Panc1 (cell line): ENCODE measurements around the gene DUSP21. TPM values are rescaled to one million over a fixed set of nuclear protein-coding genes. Genes with fewer than 3 reads are reported as not detected.

Experiments
- ATAC-seq: fragments of 200-7000 bp; cut with Tn5 transposase; 2 replicates; pipeline ENCODE4 v1.9.1; 2020; ENCODE audit warnings: mild to moderate bottlenecking, moderate library complexity
- BruUV-seq: library from RNA; stranded (reverse); fragments of 400-500 nt; replicated peaks from 2 replicates; lab custom pipeline; 2021; lab: Mats Ljungman, UMichigan
- CTCF ChIA-PET: fragments of 300-600 bp; sonication (Branson Sonifier 250); formaldehyde crosslinking; loops from one replicate; lab custom pipeline; 2022; ENCODE audit warnings: antibody characterized with exemption; lab: Charles Lee
- POLR2A ChIA-PET: fragments of 300-600 bp; sonication (Branson Sonifier 250); formaldehyde crosslinking; loops from one replicate; lab custom pipeline; 2022; ENCODE audit warnings: antibody characterized with exemption; lab: Charles Lee
- DNase-seq: peaks from one replicate; pipeline ENCODE4 v3.0.0-alpha.2; 2010; ENCODE audit warnings: low read depth, low spot score
- H3K27ac ChIP-seq: 2 replicates; pipeline ENCODE4 v1.5.1; 2011; ENCODE audit warnings: mild to moderate bottlenecking, low read length, inconsistent platforms
- H3K27me3 ChIP-seq: fragments of 200-500 bp; sonication (Bioruptor generic); 2 replicates; pipeline ENCODE4 v1.6.0; 2014; ENCODE audit warnings: low read length, inconsistent platforms; ENCODE audit not compliant: control insufficient read depth, insufficient read depth
- H3K36me3 ChIP-seq: fragments of 200-500 bp; sonication (Bioruptor generic); 2 replicates; pipeline ENCODE4 v1.5.1; 2014; ENCODE audit warnings: inconsistent platforms, mild to moderate bottlenecking, low read length, moderate library complexity; ENCODE audit not compliant: control insufficient read depth, insufficient read depth
- H3K4me1 ChIP-seq: 2 replicates; pipeline ENCODE4 v1.5.1; 2011; ENCODE audit warnings: inconsistent platforms, mild to moderate bottlenecking, low read length, moderate library complexity; ENCODE audit not compliant: control insufficient read depth, insufficient read depth
- H3K4me3 ChIP-seq, 2 experiments: 2 replicates each; pipeline ENCODE4 v1.5.1; 2011 to 2012; ENCODE audit warnings: low read depth in 2 of 2, low read length in 2 of 2, mild to moderate bottlenecking in 2 of 2, inconsistent platforms in 1 of 2, moderate library complexity in 1 of 2
- H3K9me3 ChIP-seq: fragments of 200-500 bp; sonication (Bioruptor generic); 2 replicates; pipeline ENCODE4 v1.5.1; 2014; ENCODE audit warnings: low read depth, mild to moderate bottlenecking, inconsistent platforms, low read length, moderate library complexity; ENCODE audit not compliant: control insufficient read depth, insufficient read depth
- POLR2AphosphoS5 ChIP-seq: IDR thresholded peaks from 2 replicates; pipeline ENCODE4 v1.6.1; 2012; ENCODE audit warnings: mild to moderate bottlenecking, low read depth, low read length, moderate library complexity
- SIN3A ChIP-seq: IDR thresholded peaks from 2 replicates; pipeline ENCODE4 v1.6.1; 2012; ENCODE audit warnings: low read depth, mild to moderate bottlenecking, low read length, moderate library complexity, borderline replicate concordance; ENCODE audit not compliant: insufficient read depth
- TCF7L2 ChIP-seq: IDR thresholded peaks from 2 replicates; pipeline ENCODE4 v1.6.1; 2011; ENCODE audit warnings: mild to moderate bottlenecking, low read depth, low read length, inconsistent platforms
- in situ Hi-C: cut with HindIII; loops from 2 replicates; pipeline ENCODE4 v1.10.0; 2016; ENCODE audit warnings: low sequenced_read_pairs, low pct_unique_long_range_greater_than_20kb
- intact Hi-C: fragments of 100-400 bp; cut with micrococcal nuclease; formaldehyde crosslinking; loops from one replicate; pipeline ENCODE4 v1.10.0; 2022; ENCODE audit not compliant: unreplicated experiment
- total RNA-seq: library from RNA; stranded (reverse); gene quantifications from one replicate; pipeline ENCODE4 v1.2.1, GENCODE V29; 2021; ENCODE audit not compliant: unreplicated experiment
- TF ChIP-seq, protein P1 (sequence below), 2 experiments: IDR thresholded peaks; 2 replicates each; pipeline ENCODE4 v1.6.1; 2011 to 2012; ENCODE audit warnings: low read depth in 2 of 2, control low read depth in 1 of 2, low read length in 1 of 2, mild to moderate bottlenecking in 1 of 2, moderate library complexity in 1 of 2; ENCODE audit not compliant: insufficient read depth in 1 of 2
- TF ChIP-seq, protein P2 (sequence below): fragments of 450-650 bp; IDR thresholded peaks from 2 replicates; pipeline ENCODE4 v1.5.1; 2017; ENCODE audit warnings: mild to moderate bottlenecking

The DUSP21 gene
- total RNA-seq, 1 experiment from 2014 or later = not detected

DNA sequence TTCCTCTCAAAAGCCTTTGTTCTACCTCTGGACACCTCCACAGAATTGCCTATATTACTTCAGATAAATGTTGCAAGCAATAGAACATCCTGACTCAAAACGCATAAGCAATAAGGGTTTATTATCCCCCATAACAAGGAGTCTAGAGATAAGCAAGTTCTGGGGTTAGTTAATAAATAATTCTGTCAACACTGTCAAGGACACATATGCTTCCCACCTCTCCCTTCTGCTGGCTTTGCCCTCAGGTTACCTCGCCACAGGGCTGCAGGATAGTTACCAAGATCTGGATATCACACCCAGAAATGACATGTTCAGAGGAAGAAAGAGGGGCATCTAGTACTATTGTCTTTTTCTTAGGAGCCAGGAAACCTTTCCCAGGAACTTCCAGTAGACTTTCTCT, 14.0 kb upstream of the DUSP21 start:
- ATAC-seq = no peak
- CTCF ChIA-PET = no interaction called here
- TF ChIP-seq, protein P1, sequence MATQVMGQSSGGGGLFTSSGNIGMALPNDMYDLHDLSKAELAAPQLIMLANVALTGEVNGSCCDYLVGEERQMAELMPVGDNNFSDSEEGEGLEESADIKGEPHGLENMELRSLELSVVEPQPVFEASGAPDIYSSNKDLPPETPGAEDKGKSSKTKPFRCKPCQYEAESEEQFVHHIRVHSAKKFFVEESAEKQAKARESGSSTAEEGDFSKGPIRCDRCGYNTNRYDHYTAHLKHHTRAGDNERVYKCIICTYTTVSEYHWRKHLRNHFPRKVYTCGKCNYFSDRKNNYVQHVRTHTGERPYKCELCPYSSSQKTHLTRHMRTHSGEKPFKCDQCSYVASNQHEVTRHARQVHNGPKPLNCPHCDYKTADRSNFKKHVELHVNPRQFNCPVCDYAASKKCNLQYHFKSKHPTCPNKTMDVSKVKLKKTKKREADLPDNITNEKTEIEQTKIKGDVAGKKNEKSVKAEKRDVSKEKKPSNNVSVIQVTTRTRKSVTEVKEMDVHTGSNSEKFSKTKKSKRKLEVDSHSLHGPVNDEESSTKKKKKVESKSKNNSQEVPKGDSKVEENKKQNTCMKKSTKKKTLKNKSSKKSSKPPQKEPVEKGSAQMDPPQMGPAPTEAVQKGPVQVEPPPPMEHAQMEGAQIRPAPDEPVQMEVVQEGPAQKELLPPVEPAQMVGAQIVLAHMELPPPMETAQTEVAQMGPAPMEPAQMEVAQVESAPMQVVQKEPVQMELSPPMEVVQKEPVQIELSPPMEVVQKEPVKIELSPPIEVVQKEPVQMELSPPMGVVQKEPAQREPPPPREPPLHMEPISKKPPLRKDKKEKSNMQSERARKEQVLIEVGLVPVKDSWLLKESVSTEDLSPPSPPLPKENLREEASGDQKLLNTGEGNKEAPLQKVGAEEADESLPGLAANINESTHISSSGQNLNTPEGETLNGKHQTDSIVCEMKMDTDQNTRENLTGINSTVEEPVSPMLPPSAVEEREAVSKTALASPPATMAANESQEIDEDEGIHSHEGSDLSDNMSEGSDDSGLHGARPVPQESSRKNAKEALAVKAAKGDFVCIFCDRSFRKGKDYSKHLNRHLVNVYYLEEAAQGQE (IDR thresholded peaks at IDR 0.05; ENCODE audit: insufficient read depth in 1 of 2, low read depth in 2 of 2, low read length in 1 of 2) = no peak
- no peak for TF ChIP-seq POLR2AphosphoS5
- no peak for TF ChIP-seq TCF7L2
- no peak for TF ChIP-seq SIN3A
- TF ChIP-seq, protein P2, sequence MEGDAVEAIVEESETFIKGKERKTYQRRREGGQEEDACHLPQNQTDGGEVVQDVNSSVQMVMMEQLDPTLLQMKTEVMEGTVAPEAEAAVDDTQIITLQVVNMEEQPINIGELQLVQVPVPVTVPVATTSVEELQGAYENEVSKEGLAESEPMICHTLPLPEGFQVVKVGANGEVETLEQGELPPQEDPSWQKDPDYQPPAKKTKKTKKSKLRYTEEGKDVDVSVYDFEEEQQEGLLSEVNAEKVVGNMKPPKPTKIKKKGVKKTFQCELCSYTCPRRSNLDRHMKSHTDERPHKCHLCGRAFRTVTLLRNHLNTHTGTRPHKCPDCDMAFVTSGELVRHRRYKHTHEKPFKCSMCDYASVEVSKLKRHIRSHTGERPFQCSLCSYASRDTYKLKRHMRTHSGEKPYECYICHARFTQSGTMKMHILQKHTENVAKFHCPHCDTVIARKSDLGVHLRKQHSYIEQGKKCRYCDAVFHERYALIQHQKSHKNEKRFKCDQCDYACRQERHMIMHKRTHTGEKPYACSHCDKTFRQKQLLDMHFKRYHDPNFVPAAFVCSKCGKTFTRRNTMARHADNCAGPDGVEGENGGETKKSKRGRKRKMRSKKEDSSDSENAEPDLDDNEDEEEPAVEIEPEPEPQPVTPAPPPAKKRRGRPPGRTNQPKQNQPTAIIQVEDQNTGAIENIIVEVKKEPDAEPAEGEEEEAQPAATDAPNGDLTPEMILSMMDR = no peak
- intact Hi-C loops (no loop called here), in situ Hi-C loops (no loop called here)
- Histone ChIP-seq H3K27ac (no peak overlapping the region), H3K27me3 (no peaks in the 10 kb centered on the region), H3K4me1 (no peaks in the 10 kb centered on the region), H3K36me3 (no peaks in the 10 kb centered on the region), H3K4me3 (no peak overlapping the region), H3K9me3 (no peaks in the 10 kb centered on the region)
- BruUV-seq = no TSS peak
- POLR2A ChIA-PET = no interaction called here
- DNase-seq = no peak

DNA sequence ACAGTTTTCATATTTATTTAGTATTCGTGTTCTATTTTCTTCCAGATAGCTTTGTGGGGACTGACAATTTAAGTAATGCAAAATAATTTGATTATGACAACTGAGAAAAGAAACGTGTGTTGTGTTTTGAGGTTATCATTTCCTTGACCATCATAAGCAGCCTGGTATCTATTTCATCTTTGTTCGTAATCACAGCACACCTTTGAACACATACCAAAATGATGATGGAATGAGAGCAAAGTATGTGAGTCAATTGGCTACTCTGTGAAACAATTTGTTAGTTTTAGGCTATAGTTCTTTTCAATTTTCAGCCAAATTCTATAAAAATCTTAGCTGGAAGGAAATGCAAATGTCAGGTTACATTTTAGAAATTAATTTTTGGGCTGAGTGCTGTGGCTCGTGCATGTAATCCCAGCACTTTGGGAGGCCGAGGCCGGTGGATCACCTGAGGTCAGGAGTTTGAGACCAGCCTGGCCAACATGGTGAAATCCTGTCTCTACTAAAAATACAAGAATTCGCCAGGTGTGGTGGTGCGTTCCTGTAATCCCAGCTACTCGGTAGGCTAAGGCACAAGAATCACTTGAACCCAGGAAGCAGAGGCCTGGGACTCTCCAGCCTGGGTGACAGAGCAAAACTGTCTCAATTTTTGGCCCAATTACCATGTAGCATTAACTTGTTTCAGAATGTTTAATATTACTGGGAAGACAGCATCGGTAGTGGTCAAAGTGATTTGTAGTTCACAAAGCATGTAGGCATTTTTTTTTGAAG, 1.1 kb upstream of the DUSP21 start:
- no peaks in the 10 kb centered on the region for H3K36me3 ChIP-seq
- DNase-seq (peak; percentile 25), ATAC-seq (no peak)
- ChIA-PET CTCF (no interaction called here), POLR2A (no interaction called here)
- intact Hi-C loops (no loop called here), in situ Hi-C loops (no loop called here)
- H3K4me3 ChIP-seq = no peak overlapping the region
- H3K9me3 ChIP-seq = no peaks in the 10 kb centered on the region
- H3K27me3 ChIP-seq = no peaks in the 10 kb centered on the region
- H3K4me1 ChIP-seq = no peaks in the 10 kb centered on the region
- BruUV-seq = no TSS peak
- TF ChIP-seq SIN3A = no peak
- TF ChIP-seq, protein P2 = no peak
- TF ChIP-seq, protein P1 (IDR thresholded peaks at IDR 0.05; ENCODE audit: insufficient read depth in 1 of 2, low read depth in 2 of 2, low read length in 1 of 2) = no peak
- no peak for TF ChIP-seq TCF7L2
- no peak for TF ChIP-seq POLR2AphosphoS5
- H3K27ac ChIP-seq = no peak overlapping the region
